CD14-positive monocyte (primary cell): ENCODE measurements around the gene KCNC3. TPM values are rescaled to one million over a fixed set of nuclear protein-coding genes. Genes with fewer than 3 reads are reported as not detected.

Experiments
- DNase-seq, 3 donors: peaks; one replicate each; pipeline ENCODE4 v3.0.0-alpha.2; 2011 to 2022
- H2AFZ ChIP-seq: 2 replicates; pipeline ENCODE4 v1.6.0; 2012; ENCODE audit warnings: mild to moderate bottlenecking, low read depth, low read length, inconsistent platforms; ENCODE audit not compliant: insufficient read depth, poor library complexity, severe bottlenecking
- H3K27ac ChIP-seq, 2 donors: 1 replicate in 1 of 2; 2 replicates in 1 of 2; pipeline ENCODE4 v1.5.1; 2012 to 2013; ENCODE audit warnings: low read length in 2 of 2, control low read depth in 1 of 2, inconsistent platforms in 1 of 2, low read depth in 1 of 2, mild to moderate bottlenecking in 1 of 2
- H3K27me3 ChIP-seq, 2 donors: one replicate each; pipeline versions ENCODE4 v1.6.0 to v1.6.1; 2011 to 2013; ENCODE audit warnings: low read length in 2 of 2; ENCODE audit not compliant: control insufficient read depth in 2 of 2, insufficient read depth in 2 of 2
- H3K36me3 ChIP-seq, 2 donors: replicated peaks in 1 of 2; 1 replicate in 1 of 2; 2 replicates in 1 of 2; pipeline versions ENCODE4 v1.5.1 to v1.6.1; 2012 to 2013; ENCODE audit warnings: low read length in 2 of 2, control low read depth in 1 of 2, inconsistent platforms in 1 of 2, mild to moderate bottlenecking in 1 of 2; ENCODE audit not compliant: insufficient read depth in 2 of 2, control insufficient read depth in 1 of 2
- H3K4me1 ChIP-seq, 2 donors: 1 replicate in 1 of 2; 2 replicates in 1 of 2; pipeline versions ENCODE4 v1.5.1 to v1.6.1; 2012 to 2013; ENCODE audit warnings: low read length in 2 of 2, control low read depth in 1 of 2, inconsistent platforms in 1 of 2, mild to moderate bottlenecking in 1 of 2, moderate library complexity in 1 of 2; ENCODE audit not compliant: insufficient read depth in 2 of 2, control insufficient read depth in 1 of 2
- H3K4me2 ChIP-seq: replicated peaks from 2 replicates; pipeline ENCODE3; 2012; ENCODE audit warnings: low read length, moderate library complexity, mild to moderate bottlenecking; ENCODE audit not compliant: poor library complexity, severe bottlenecking; ENCODE audit errors: extremely low read depth
- H3K4me3 ChIP-seq, 3 experiments: fragments of 200-600 bp in 1 of 3; sonication (generic) in 1 of 3; replicated peaks in 1 of 3; 1 replicate in 2 of 3; 2 replicates in 1 of 3; pipeline ENCODE4 v1.5.1; 2011 to 2013; ENCODE audit warnings: low read length in 3 of 3, mild to moderate bottlenecking in 3 of 3, control low read depth in 2 of 3, low read depth in 2 of 3, inconsistent platforms in 1 of 3, moderate library complexity in 1 of 3
- H3K79me2 ChIP-seq: 2 replicates; pipeline ENCODE4 v1.6.0; 2012; ENCODE audit warnings: mild to moderate bottlenecking, control low read depth, inconsistent platforms, low read length, moderate library complexity; ENCODE audit not compliant: insufficient read depth
- H3K9ac ChIP-seq: 2 replicates; pipeline ENCODE4 v1.6.0; 2017; ENCODE audit warnings: low read length, mild to moderate bottlenecking; ENCODE audit not compliant: insufficient read depth, poor library complexity, severe bottlenecking
- H3K9me3 ChIP-seq, 2 donors: replicated peaks in 1 of 2; 1 replicate in 1 of 2; 2 replicates in 1 of 2; pipeline versions ENCODE4 v1.5.1 to v1.6.1; 2012 to 2013; ENCODE audit warnings: low read length in 2 of 2, control low read depth in 1 of 2; ENCODE audit not compliant: control insufficient read depth in 1 of 2, insufficient read depth in 1 of 2
- H4K20me1 ChIP-seq: 2 replicates; pipeline ENCODE4 v1.6.0; 2012; ENCODE audit warnings: mild to moderate bottlenecking, low read length, control low read depth, moderate library complexity; ENCODE audit not compliant: insufficient read depth
- H3K27ac Mint-ChIP-seq, 7 donors: one replicate each; pipeline ENCODE4 v1.8.0; 2020; ENCODE audit warnings: mild to moderate bottlenecking in 7 of 7, mixed read lengths in 7 of 7, moderate library complexity in 6 of 7, inconsistent platforms in 2 of 7
- H3K27me3 Mint-ChIP-seq, 3 donors: one replicate each; pipeline ENCODE4 v1.8.0; 2021 to 2022; ENCODE audit warnings: low read depth in 3 of 3, mild to moderate bottlenecking in 3 of 3, mixed read lengths in 3 of 3, moderate library complexity in 3 of 3, inconsistent platforms in 1 of 3
- H3K36me3 Mint-ChIP-seq, 2 donors: one replicate each; pipeline ENCODE4 v1.8.0; 2020; ENCODE audit warnings: mixed read lengths in 2 of 2, inconsistent platforms in 1 of 2, mild to moderate bottlenecking in 1 of 2
- H3K4me1 Mint-ChIP-seq: one replicate; pipeline ENCODE4 v1.8.0; 2020; ENCODE audit warnings: mild to moderate bottlenecking, mixed read lengths
- H3K4me3 Mint-ChIP-seq, 2 donors: one replicate each; pipeline ENCODE4 v1.8.0; 2020; ENCODE audit warnings: mild to moderate bottlenecking in 2 of 2, mixed read lengths in 2 of 2, moderate library complexity in 1 of 2
- H3K9me3 Mint-ChIP-seq, 7 donors: one replicate each; pipeline ENCODE4 v1.8.0; 2020 to 2022; ENCODE audit warnings: mixed read lengths in 7 of 7, mild to moderate bottlenecking in 6 of 7, moderate library complexity in 6 of 7, inconsistent platforms in 2 of 7
- WGBS: methylation state at CpG from one replicate; pipeline ENCODE4 v1.1.5; 2013; ENCODE audit warnings: missing lambda C conversion rate; ENCODE audit not compliant: insufficient coverage; 5-methylcytosine and 5-hydroxymethylcytosine counted together
- intact Hi-C, 2 donors: fragments of 100-400 bp; cut with micrococcal nuclease; formaldehyde crosslinking; loops; one replicate each; pipeline versions ENCODE4 v1.15.0 to v1.15.1; 2023
- polyA plus RNA-seq, 3 donors: library from polyadenylated mRNA; depleted of rRNA in 1 of 3; unstranded in 2 of 3; stranded (reverse) in 1 of 3; fragments of 300-500 nt in 2 of 3; fragments of >200 nt in 1 of 3; fragmentation: Illumina TruSeq in 2 of 3; gene quantifications; 1 replicate in 2 of 3; 2 replicates in 1 of 3; pipeline ENCODE4 v1.2.3, GENCODE V29; 2012 to 2021
- TF ChIP-seq, protein P1 (sequence below): fragments of 200-600 bp; IDR thresholded peaks from one replicate; pipeline ENCODE4 v1.8.0; 2022; ENCODE audit warnings: antibody characterized with exemption, mild to moderate bottlenecking

Gene KCNC3
- polyA plus RNA-seq, 3 donors: 0.04 to 23.6 TPM; not detected in 1

DNA sequence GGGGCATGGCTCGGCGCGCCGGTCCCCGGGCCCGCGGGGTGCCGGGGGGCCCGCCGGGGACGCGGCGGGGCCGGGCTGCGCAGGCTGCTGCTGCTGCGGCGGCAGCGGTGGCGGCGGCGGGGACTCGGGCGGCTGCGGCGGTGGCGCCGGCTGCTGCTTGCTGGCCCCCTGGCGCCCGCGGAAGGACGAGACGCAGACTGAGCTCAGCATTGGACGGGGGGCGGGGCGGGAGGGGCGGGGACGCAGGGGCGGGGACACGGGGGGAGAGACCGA is 368 bp downstream of the KCNC3 start:
- Histone ChIP-seq H3K4me1 (peaks cover 65 to 78% of the 10 kb centered on the region in 2 donors), H3K36me3 (no peaks in the 10 kb centered on the region), H3K9ac (no peak overlapping the region), H4K20me1 (peaks cover 43% of the 10 kb centered on the region), H3K4me2 (peak overlapping the region; percentile 81), H3K79me2 (no peaks in the 10 kb centered on the region), H2AFZ (no peak overlapping the region), H3K9me3 (peaks cover 0 to 14% of the 10 kb centered on the region in 2 donors), H3K27ac (no peak overlapping the region), H3K4me3 (peak overlapping the region in 1 of 3 experiments; percentile 73), H3K27me3 (peaks cover 19 to 26% of the 10 kb centered on the region in 2 donors)
- Mint-ChIP-seq H3K36me3 (peaks cover 12% of the 10 kb centered on the region in 2 donors), H3K27me3 (peaks cover 33 to 43% (median 39%) of the 10 kb centered on the region in 3 donors), H3K4me3 (peak overlapping the region in 1 of 2 donors; percentile 76), H3K9me3 (peaks cover 2 to 44% (median 26%) of the 10 kb centered on the region in 7 donors), H3K27ac (peak overlapping the region in 1 of 7 donors; percentile 96), H3K4me1 (peaks cover 61% of the 10 kb centered on the region)
- TF ChIP-seq, protein P1, sequence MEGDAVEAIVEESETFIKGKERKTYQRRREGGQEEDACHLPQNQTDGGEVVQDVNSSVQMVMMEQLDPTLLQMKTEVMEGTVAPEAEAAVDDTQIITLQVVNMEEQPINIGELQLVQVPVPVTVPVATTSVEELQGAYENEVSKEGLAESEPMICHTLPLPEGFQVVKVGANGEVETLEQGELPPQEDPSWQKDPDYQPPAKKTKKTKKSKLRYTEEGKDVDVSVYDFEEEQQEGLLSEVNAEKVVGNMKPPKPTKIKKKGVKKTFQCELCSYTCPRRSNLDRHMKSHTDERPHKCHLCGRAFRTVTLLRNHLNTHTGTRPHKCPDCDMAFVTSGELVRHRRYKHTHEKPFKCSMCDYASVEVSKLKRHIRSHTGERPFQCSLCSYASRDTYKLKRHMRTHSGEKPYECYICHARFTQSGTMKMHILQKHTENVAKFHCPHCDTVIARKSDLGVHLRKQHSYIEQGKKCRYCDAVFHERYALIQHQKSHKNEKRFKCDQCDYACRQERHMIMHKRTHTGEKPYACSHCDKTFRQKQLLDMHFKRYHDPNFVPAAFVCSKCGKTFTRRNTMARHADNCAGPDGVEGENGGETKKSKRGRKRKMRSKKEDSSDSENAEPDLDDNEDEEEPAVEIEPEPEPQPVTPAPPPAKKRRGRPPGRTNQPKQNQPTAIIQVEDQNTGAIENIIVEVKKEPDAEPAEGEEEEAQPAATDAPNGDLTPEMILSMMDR: no peak
- intact Hi-C loops: loop anchor here (1.0 to 10.0 kb wide), 3 partner anchors 55 to 476 kb away; partner anchors contain the start of gene POLD1 (in 1 of the 2)
- no peak for DNase-seq
- WGBS: under 1% methylated on average over 27 of the region's 40 CpGs

GRCh38 chr19:50328224-50328872 is 829 bp downstream of the KCNC3 start:
- intact Hi-C loops: loop anchor here (5.0 to 10.0 kb wide), 2 partner anchors 474 to 476 kb away; no protein-coding TSS in a partner anchor
- Histone ChIP-seq H3K27ac (no peak overlapping the region), H3K27me3 (peaks cover 19 to 26% of the 10 kb centered on the region in 2 donors), H3K9ac (peak overlapping the region; percentile 46), H4K20me1 (peaks cover 47% of the 10 kb centered on the region), H3K79me2 (no peaks in the 10 kb centered on the region), H2AFZ (peak overlapping the region; percentile 46), H3K4me3 (peak overlapping the region; percentile 39 to 73 (median 52)), H3K4me1 (peaks cover 60 to 73% of the 10 kb centered on the region in 2 donors), H3K9me3 (peaks cover 0 to 14% of the 10 kb centered on the region in 2 donors), H3K4me2 (peak overlapping the region; percentile 81), H3K36me3 (peaks cover 0 to 5% of the 10 kb centered on the region in 2 donors)
- Mint-ChIP-seq H3K27ac (no peak overlapping the region), H3K36me3 (peaks cover 15 to 17% of the 10 kb centered on the region in 2 donors), H3K9me3 (peaks cover 2 to 44% (median 26%) of the 10 kb centered on the region in 7 donors), H3K4me3 (peak overlapping the region; percentile 55 to 65), H3K27me3 (peaks cover 33 to 42% (median 39%) of the 10 kb centered on the region in 3 donors), H3K4me1 (peaks cover 57% of the 10 kb centered on the region)
- TF ChIP-seq, protein P1: peak; percentile 40
- 4% methylated on average over 104 of the region's 104 CpGs for WGBS
- DNase-seq: peak in 2 of 3 donors; percentile 35 to 46
